ENCODE measurements around the gene COL9A2. TPM values are rescaled to one million over a fixed set of nuclear protein-coding genes. Genes with fewer than 3 reads are reported as not detected.

The COL9A2 gene
- total RNA-seq, 1 donor from 2014 or later = 3.3 TPM

DNA sequence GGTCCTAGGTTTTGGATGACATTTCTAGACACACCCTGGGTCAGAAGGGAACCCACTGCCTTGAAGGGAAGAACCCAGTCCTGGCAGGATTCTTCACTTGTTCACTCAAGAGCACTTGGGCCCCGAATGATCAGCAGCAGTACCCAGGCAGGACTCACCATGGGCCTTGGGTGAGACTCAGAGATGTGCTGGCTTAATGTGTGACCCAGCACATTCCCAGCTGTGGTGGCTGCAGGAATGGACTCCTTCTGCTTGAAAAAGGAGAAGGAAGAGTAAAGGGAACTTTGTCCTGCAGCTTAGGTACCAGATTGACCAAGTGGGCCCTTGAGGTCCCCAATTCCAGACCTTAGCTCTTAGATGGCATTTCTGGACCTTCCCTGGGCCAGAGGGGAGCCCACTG lies 44.1 kb upstream of the COL9A2 start:
- DNase-seq = no peak
- TF ChIP-seq, protein P1, sequence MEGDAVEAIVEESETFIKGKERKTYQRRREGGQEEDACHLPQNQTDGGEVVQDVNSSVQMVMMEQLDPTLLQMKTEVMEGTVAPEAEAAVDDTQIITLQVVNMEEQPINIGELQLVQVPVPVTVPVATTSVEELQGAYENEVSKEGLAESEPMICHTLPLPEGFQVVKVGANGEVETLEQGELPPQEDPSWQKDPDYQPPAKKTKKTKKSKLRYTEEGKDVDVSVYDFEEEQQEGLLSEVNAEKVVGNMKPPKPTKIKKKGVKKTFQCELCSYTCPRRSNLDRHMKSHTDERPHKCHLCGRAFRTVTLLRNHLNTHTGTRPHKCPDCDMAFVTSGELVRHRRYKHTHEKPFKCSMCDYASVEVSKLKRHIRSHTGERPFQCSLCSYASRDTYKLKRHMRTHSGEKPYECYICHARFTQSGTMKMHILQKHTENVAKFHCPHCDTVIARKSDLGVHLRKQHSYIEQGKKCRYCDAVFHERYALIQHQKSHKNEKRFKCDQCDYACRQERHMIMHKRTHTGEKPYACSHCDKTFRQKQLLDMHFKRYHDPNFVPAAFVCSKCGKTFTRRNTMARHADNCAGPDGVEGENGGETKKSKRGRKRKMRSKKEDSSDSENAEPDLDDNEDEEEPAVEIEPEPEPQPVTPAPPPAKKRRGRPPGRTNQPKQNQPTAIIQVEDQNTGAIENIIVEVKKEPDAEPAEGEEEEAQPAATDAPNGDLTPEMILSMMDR (IDR thresholded peaks at IDR 0.05; ENCODE audit: partially characterized antibody, unreplicated experiment) = no peak
- Mint-ChIP-seq H3K36me3 (ENCODE audit: unreplicated experiment) (peaks cover 9% of the 10 kb centered on the region), H3K4me3 (ENCODE audit: unreplicated experiment) (no peak overlapping the region), H3K9me3 (ENCODE audit: unreplicated experiment) (peaks cover 4% of the 10 kb centered on the region), H3K4me1 (ENCODE audit: low read depth, unreplicated experiment) (no peaks in the 10 kb centered on the region), H3K27ac (ENCODE audit: unreplicated experiment) (no peak overlapping the region), H3K27me3 (ENCODE audit: unreplicated experiment) (no peaks in the 10 kb centered on the region)

DNA sequence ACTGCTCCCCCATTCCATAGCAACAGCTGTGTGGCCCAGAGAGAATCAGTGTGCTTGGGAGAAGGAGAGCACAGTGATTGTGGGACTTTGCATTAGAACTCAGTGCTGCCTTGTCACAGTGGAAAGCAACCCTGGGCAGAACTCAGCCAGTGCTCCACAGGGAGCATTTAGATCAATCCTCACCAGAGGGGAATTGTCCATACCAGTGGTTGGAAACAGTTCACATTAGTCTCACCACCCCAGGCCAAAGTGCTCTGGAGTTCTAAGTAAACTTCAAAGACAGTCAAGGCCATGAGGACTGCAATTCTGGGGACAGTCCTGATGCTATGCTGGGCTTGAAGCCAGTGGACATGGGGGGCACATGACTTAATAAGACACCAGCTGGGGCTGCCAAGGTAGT lies 43.5 kb upstream of the COL9A2 start:
- Mint-ChIP-seq H3K9me3 (ENCODE audit: unreplicated experiment) (peaks cover 4% of the 10 kb centered on the region), H3K27ac (ENCODE audit: unreplicated experiment) (no peak overlapping the region), H3K36me3 (ENCODE audit: unreplicated experiment) (peaks cover 9% of the 10 kb centered on the region), H3K4me1 (ENCODE audit: low read depth, unreplicated experiment) (no peaks in the 10 kb centered on the region), H3K27me3 (ENCODE audit: unreplicated experiment) (no peaks in the 10 kb centered on the region), H3K4me3 (ENCODE audit: unreplicated experiment) (no peak overlapping the region)
- TF ChIP-seq, protein P1 (IDR thresholded peaks at IDR 0.05; ENCODE audit: partially characterized antibody, unreplicated experiment) = no peak
- DNase-seq = no peak

DNA sequence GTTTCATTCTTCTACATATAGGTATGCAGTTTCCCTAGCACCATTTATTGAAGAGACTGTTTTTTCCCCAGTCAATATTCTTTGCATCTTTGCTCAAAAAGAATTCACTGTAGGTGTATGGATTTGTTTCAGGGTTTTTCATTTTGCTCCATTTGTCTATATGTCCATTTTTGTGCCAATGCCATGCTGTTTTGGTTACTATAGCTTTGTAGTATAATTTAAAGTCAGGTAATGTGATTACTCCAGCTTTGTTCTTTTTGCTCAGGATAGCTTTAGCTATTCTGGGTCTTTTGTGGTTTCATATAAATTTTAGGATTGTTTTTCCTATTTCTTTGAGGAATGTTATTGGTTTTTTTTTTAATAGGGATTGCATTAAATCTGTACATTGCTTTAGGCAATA lies 40.5 kb upstream of the COL9A2 start:
- peaks cover 9% of the 10 kb centered on the region for H3K36me3 Mint-ChIP-seq (ENCODE audit: unreplicated experiment)
- H3K4me1 Mint-ChIP-seq (ENCODE audit: low read depth, unreplicated experiment) = no peaks in the 10 kb centered on the region
- peaks cover 5% of the 10 kb centered on the region for H3K9me3 Mint-ChIP-seq (ENCODE audit: unreplicated experiment)
- no peak overlapping the region for H3K4me3 Mint-ChIP-seq (ENCODE audit: unreplicated experiment)
- no peak overlapping the region for H3K27ac Mint-ChIP-seq (ENCODE audit: unreplicated experiment)
- no peaks in the 10 kb centered on the region for H3K27me3 Mint-ChIP-seq (ENCODE audit: unreplicated experiment)
- no peak for DNase-seq
- TF ChIP-seq, protein P1 (IDR thresholded peaks at IDR 0.05; ENCODE audit: partially characterized antibody, unreplicated experiment) = no peak

DNA sequence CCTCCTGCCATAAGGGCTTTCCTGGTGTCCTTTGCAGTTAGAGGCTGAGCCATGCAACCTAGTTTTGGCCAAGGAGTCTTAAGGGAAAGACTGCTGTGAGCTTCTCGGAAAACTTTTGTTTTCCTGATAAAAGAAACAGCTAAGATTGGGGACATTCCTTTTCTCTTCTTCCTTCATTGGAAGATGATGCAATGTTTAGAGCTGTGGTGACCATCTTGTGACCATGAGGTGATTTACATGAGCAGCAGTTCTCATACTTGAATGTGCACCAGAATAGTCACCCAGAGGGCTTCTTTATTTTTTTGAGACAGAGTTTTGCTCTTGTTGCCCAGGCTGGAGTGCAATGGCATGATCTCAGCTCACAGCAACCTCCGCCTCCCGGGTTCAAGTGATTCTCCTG lies 36.0 kb upstream of the COL9A2 start:
- Mint-ChIP-seq H3K36me3 (ENCODE audit: unreplicated experiment) (peaks cover 4% of the 10 kb centered on the region), H3K4me3 (ENCODE audit: unreplicated experiment) (no peak overlapping the region), H3K27ac (ENCODE audit: unreplicated experiment) (no peak overlapping the region), H3K4me1 (ENCODE audit: low read depth, unreplicated experiment) (no peaks in the 10 kb centered on the region), H3K27me3 (ENCODE audit: unreplicated experiment) (no peaks in the 10 kb centered on the region), H3K9me3 (ENCODE audit: unreplicated experiment) (peaks cover 2% of the 10 kb centered on the region)
- TF ChIP-seq, protein P1 (IDR thresholded peaks at IDR 0.05; ENCODE audit: partially characterized antibody, unreplicated experiment) = no peak
- no peak for DNase-seq

DNA sequence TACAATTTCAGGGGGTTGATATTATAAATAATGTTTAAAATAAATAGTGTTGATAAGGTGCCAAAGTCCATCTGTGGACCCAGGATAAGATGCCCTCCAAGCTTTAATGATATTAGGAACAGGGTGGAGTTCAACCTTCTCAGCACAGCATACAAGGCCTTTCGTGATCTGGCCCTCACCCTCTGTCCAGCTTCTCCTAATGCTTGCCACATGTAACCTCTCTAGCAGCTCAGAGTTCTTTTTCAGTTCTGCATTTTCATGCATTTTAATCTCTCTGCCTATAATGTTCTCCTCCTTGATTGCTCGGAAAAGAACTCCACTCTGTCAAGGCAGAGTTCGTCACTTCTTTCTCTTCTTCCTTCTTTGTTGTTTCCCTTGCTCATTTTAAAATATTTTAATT lies 35.0 kb upstream of the COL9A2 start:
- H3K27ac Mint-ChIP-seq (ENCODE audit: unreplicated experiment) = no peak overlapping the region

More for the DNA sequence above, 35.0 kb upstream of the COL9A2 start:
- Mint-ChIP-seq H3K4me1 (ENCODE audit: low read depth, unreplicated experiment) (no peaks in the 10 kb centered on the region), H3K27me3 (ENCODE audit: unreplicated experiment) (no peaks in the 10 kb centered on the region), H3K4me3 (ENCODE audit: unreplicated experiment) (no peak overlapping the region), H3K9me3 (ENCODE audit: unreplicated experiment) (peaks cover 2% of the 10 kb centered on the region), H3K36me3 (ENCODE audit: unreplicated experiment) (peaks cover 4% of the 10 kb centered on the region)
- no peak for DNase-seq
- TF ChIP-seq, protein P1 (IDR thresholded peaks at IDR 0.05; ENCODE audit: partially characterized antibody, unreplicated experiment) = no peak
